Adrenal gland (tissue), 12 donors: ENCODE measurements around the gene AK8. TPM values are rescaled to one million over a fixed set of nuclear protein-coding genes. Genes with fewer than 3 reads are reported as not detected.
A peak's percentile ranks its signal among the peaks of the same experiment; 100 is the strongest.

Source experiments
- DNase-seq, 7 donors: peaks; one replicate each; pipeline ENCODE4 v3.0.0-alpha.2; 2019 to 2020
- H3K27ac ChIP-seq, 5 donors: fragments of 200-600 bp; sonication (generic) in 4 of 5; 1 replicate in 3 of 5; 2 replicates in 2 of 5; pipeline versions ENCODE4 v1.5.1 to v1.8.0; 2016 to 2020; ENCODE audit warnings: mild to moderate bottlenecking in 1 of 5
- H3K27me3 ChIP-seq: fragments of 200-600 bp; 2 replicates; pipeline ENCODE4 v1.8.0; 2021
- H3K36me3 ChIP-seq, 2 donors: fragments of 200-600 bp; replicated peaks in 1 of 2; 1 replicate in 1 of 2; 2 replicates in 1 of 2; pipeline versions ENCODE4 v1.5.1 to v1.8.0; 2018 to 2022
- H3K4me1 ChIP-seq, 2 donors: fragments of 200-600 bp; replicated peaks in 1 of 2; 1 replicate in 1 of 2; 2 replicates in 1 of 2; pipeline versions ENCODE4 v1.5.1 to v1.8.0; 2018 to 2021
- H3K4me3 ChIP-seq, 4 donors: fragments of 200-600 bp; sonication (generic) in 3 of 4; one replicate each; pipeline ENCODE4 v1.5.1; 2016 to 2018
- H3K9me3 ChIP-seq, 3 donors: fragments of 200-600 bp; sonication (generic) in 1 of 3; replicated peaks in 1 of 3; 1 replicate in 2 of 3; 2 replicates in 1 of 3; pipeline versions ENCODE4 v1.5.1 to v1.8.0; 2016 to 2021
- POLR2A ChIP-seq, 2 donors: fragments of 450-650 bp; IDR thresholded peaks; one replicate each; pipeline ENCODE4 v1.6.1; 2017; ENCODE audit warnings: antibody characterized with exemption in 2 of 2, mild to moderate bottlenecking in 2 of 2, moderate library complexity in 1 of 2
- WGBS, 4 donors: extraction: QIAGEN DNeasy Blood & Tissue Kit in 2 of 4; methylation state at CpG; one replicate each; pipeline versions ENCODE4 v1.1.5 to v1.1.7; 2013 to 2017; 5-methylcytosine and 5-hydroxymethylcytosine counted together
- intact Hi-C, 2 donors: fragments of 100-400 bp; cut with DNase I; formaldehyde crosslinking; loops; one replicate each; pipeline versions ENCODE4 v1.14.1 to v1.15.0; 2022 to 2023
- polyA plus RNA-seq, 3 donors: library from polyadenylated mRNA; stranded (reverse); fragments of 200-250 nt in 2 of 3; fragments of 350-450 nt in 1 of 3; fragmentation: Illumina TruSeq in 1 of 3; extraction: RNeasy Lipid Tissue Mini Kit (QIAGEN cat#74804) in 1 of 3; gene quantifications; one replicate each; pipeline ENCODE4 v1.2.3, GENCODE V29; 2013 to 2014
- total RNA-seq, 9 donors: library from RNA; depleted of rRNA in 4 of 9; stranded (reverse); fragments of >200 nt in 4 of 9; fragments of 120-200 nt in 1 of 9; fragmentation: NEBNext Ultra II Directional in 1 of 9; extraction: Animal tissue kit (Norgen Biotek cat#: 25700) in 1 of 9; gene quantifications; one replicate each; pipeline versions ENCODE4 v1.1.0 to v1.2.4, GENCODE V29; 2013 to 2023
- TF ChIP-seq, protein P1 (sequence below), 6 experiments: fragments of 450-650 bp in 4 of 6; fragments of 200-600 bp in 2 of 6; sonication (generic) in 1 of 6; IDR thresholded peaks; 1 replicate in 5 of 6; 2 replicates in 1 of 6; pipeline versions ENCODE4 v1.5.1 to v1.8.0; 2016 to 2021; ENCODE audit warnings: antibody characterized with exemption in 6 of 6, mild to moderate bottlenecking in 2 of 6, moderate library complexity in 1 of 6
- donor health status: healthy with polysubstance abuse.
- donor health status: Bipolar disorder and iron deficiency.
- donor health status: DM: yes; HTN: yes; CAD: no.
- donor health status: DM: no; HTN: no; CAD: no.
- donor health status: DM: no; HTN: no; CAD: no.
- donor health status: DM: yes; HTN: yes; CAD: no.

Gene AK8
- total and polyA plus RNA-seq, 12 donors, result 0.69 to 6.0 (median 1.5) TPM

DNA sequence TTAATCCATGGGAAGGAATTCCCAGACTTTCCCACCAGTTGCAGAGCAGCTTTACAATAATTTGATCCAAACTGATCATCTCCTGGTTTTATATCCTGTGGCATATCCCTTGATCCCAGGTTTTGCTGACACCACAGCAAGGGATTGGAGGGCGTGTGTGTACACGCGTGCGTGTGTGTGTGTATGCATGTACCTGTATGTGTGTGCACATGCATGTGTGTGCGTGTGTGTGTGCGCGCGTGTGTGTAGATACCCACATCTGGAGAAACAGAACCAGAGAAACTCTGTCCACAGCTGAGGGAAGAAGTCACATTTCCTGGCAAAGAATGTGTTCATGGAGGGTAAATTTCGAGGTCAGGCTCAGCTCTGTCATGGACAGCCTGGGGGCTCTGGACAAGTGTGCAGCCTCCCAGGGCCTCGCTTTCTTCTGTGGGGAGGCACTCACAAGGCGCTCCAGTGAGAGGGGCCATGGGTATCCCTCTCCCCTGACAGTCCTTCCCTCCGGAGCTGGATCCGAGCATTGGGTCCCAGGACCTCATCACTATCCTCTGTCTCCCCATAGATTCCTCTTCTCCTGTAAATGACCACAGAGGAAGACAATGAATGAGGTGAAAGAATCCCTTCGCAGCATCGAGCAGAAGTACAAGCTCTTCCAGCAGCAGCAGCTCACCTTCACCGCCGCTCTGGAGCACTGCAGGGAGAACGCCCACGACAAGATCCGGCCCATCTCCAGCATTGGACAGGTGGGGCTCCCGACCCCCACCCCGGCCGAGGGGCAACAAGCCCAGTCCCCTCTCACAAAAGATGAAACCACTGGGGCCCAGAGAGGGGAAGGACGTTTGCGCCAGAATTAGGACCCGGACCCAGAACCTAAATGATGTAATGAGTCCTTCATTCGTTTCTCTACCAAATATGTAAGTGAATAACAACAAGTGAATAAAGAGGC is 5.5 kb upstream of the AK8 start:
- Histone ChIP-seq H3K9me3 (no peaks in the 10 kb centered on the region), H3K4me1 (no peaks in the 10 kb centered on the region), H3K27me3 (no peaks in the 10 kb centered on the region), H3K4me3 (no peak overlapping the region), H3K36me3 (no peaks in the 10 kb centered on the region), H3K27ac (no peak overlapping the region)
- no peak for TF ChIP-seq POLR2A (IDR thresholded peaks at IDR 0.05)
- TF ChIP-seq, protein P1, sequence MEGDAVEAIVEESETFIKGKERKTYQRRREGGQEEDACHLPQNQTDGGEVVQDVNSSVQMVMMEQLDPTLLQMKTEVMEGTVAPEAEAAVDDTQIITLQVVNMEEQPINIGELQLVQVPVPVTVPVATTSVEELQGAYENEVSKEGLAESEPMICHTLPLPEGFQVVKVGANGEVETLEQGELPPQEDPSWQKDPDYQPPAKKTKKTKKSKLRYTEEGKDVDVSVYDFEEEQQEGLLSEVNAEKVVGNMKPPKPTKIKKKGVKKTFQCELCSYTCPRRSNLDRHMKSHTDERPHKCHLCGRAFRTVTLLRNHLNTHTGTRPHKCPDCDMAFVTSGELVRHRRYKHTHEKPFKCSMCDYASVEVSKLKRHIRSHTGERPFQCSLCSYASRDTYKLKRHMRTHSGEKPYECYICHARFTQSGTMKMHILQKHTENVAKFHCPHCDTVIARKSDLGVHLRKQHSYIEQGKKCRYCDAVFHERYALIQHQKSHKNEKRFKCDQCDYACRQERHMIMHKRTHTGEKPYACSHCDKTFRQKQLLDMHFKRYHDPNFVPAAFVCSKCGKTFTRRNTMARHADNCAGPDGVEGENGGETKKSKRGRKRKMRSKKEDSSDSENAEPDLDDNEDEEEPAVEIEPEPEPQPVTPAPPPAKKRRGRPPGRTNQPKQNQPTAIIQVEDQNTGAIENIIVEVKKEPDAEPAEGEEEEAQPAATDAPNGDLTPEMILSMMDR (IDR thresholded peaks at IDR 0.05), result no peak
- 85 to 94% (median 92%) methylated on average over 19 to 27 of the region's 27 CpGs for WGBS, 4 donors
- intact Hi-C loops, result no loop called here
- no peak for DNase-seq

DNA sequence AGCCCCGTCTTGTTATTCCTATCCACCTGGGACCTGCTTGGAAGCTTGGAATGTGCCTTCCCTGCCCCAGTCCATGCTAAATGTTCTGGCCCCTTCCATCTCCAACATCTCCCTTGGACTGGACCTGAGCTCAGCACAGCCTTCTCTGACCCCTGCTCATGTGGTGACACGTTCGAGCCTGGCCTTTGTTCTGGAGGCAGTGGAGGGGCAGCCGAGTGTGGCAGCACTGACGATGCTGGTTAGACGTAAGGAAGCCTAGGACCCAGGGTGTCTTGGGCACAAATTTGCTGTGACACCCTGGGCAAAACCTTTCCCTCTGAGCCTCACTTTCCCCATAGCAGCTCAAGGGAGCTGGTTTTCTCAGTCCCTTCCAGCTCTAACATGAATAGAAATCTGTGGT is 4.5 kb upstream of the AK8 start:
- no peak for TF ChIP-seq POLR2A (IDR thresholded peaks at IDR 0.05)
- TF ChIP-seq, protein P1 (IDR thresholded peaks at IDR 0.05), result no peak
- H3K27me3 ChIP-seq, result no peaks in the 10 kb centered on the region
- H3K27ac ChIP-seq, result no peak overlapping the region
- no peak for DNase-seq
- peaks cover 1 to 2% of the 10 kb centered on the region in 2 donors for H3K4me1 ChIP-seq
- 85 to 91% (median 86%) methylated on average over 5 to 6 of the region's 6 CpGs for WGBS, 4 donors
- intact Hi-C loops, result no loop called here
- no peaks in the 10 kb centered on the region for H3K36me3 ChIP-seq
- H3K4me3 ChIP-seq, result no peak overlapping the region
- H3K9me3 ChIP-seq, result no peaks in the 10 kb centered on the region

DNA sequence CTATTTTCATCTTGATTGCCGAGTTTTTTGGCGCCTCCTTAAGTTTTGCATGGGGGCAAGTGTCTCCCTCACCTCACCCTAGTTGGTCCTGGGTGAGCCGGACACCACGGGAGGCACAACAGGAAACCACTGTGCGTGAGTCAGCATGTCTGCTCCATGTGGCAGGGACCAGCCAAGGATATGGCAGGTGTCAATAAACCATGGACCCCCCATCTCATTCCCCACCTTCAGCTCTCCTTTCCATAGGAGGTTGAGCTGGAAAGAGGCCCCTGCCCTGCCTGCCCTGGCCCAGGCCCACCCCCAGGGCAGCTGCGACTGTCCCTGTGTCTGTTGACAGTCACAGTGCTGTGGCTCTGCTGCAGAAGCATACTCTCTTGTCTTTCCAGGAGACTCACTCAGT is 3.7 kb upstream of the AK8 start:
- Histone ChIP-seq H3K4me1 (peaks cover 4 to 8% of the 10 kb centered on the region in 2 donors), H3K4me3 (no peak overlapping the region), H3K27me3 (no peaks in the 10 kb centered on the region), H3K9me3 (no peaks in the 10 kb centered on the region), H3K36me3 (no peaks in the 10 kb centered on the region), H3K27ac (no peak overlapping the region)
- WGBS, 4 donors, result 62 to 84% (median 73%) methylated on average over 5 to 6 of the region's 6 CpGs
- TF ChIP-seq, protein P1 (IDR thresholded peaks at IDR 0.05), result no peak
- no peak for TF ChIP-seq POLR2A (IDR thresholded peaks at IDR 0.05)
- intact Hi-C loops, result no loop called here
- DNase-seq, result no peak

DNA sequence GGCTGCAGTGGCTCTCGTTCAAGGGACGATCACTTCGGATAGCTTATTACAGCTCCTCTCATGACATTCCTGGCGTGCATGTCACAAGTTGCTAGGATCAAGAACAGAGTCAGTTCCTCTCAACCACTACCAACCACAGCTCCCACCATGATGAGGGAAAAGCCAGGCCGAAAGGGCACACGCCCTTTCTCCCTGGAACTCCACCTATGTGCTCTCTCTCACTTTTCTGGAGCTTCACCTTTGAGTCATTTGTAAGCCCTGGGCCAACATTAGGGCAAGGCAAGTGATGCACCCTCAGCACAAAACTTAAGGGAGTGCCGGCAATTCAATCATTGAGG is 2.2 kb upstream of the AK8 start:
- Histone ChIP-seq H3K4me3 (no peak overlapping the region), H3K27ac (peak overlapping the region in 1 of 5 donors; percentile 71), H3K36me3 (no peaks in the 10 kb centered on the region), H3K9me3 (no peaks in the 10 kb centered on the region), H3K27me3 (no peaks in the 10 kb centered on the region), H3K4me1 (peaks cover 4 to 8% of the 10 kb centered on the region in 2 donors)
- intact Hi-C loops, result no loop called here
- TF ChIP-seq POLR2A (IDR thresholded peaks at IDR 0.05), result no peak
- TF ChIP-seq, protein P1 (IDR thresholded peaks at IDR 0.05), result no peak
- DNase-seq, result no peak
- WGBS, 4 donors, result 80 to 84% (median 80%) methylated on average over 7 of the region's 7 CpGs
